Measurements from ENCODE around the gene MACROD2. TPM values are rescaled to one million over a fixed set of nuclear protein-coding genes. Genes with fewer than 3 reads are reported as not detected.

The MACROD2 gene
- total RNA-seq, 1 experiment from 2014 or later: 1.4 TPM

DNA sequence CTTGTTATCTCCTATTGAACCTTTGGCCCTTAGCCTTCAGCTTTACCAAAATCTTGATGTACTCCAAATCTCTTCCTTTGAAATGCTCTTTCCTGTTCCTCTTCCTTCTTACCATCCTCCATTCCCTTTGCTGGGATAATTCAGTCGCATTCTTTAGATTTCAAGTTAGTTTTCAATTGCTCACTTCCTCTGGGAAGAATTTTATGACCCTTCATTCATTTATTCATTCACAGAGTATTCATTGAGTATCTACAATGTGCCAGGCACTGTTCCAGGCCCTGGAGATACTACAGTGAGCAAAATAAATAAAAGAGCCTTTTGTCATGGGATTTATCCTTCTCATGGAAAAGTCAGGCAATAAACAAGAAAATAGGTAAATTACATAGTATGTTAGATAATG lies 890.3 kb downstream of the MACROD2 start:
- TF ChIP-seq, protein P1, sequence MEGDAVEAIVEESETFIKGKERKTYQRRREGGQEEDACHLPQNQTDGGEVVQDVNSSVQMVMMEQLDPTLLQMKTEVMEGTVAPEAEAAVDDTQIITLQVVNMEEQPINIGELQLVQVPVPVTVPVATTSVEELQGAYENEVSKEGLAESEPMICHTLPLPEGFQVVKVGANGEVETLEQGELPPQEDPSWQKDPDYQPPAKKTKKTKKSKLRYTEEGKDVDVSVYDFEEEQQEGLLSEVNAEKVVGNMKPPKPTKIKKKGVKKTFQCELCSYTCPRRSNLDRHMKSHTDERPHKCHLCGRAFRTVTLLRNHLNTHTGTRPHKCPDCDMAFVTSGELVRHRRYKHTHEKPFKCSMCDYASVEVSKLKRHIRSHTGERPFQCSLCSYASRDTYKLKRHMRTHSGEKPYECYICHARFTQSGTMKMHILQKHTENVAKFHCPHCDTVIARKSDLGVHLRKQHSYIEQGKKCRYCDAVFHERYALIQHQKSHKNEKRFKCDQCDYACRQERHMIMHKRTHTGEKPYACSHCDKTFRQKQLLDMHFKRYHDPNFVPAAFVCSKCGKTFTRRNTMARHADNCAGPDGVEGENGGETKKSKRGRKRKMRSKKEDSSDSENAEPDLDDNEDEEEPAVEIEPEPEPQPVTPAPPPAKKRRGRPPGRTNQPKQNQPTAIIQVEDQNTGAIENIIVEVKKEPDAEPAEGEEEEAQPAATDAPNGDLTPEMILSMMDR (conservative IDR thresholded peaks at IDR 0.05; ENCODE audit: low read depth, low read length): no peak
- no peak for TF ChIP-seq EZH2 (IDR thresholded peaks at IDR 0.05; ENCODE audit: borderline replicate concordance, low read depth, low read length, poor library complexity, severe bottlenecking)
- H3K27ac ChIP-seq (ENCODE audit: low read depth, low read length, poor library complexity, severe bottlenecking): no peak overlapping the region
- no peak for DNase-seq (ENCODE audit: low spot score)
- POLR2A ChIA-PET (ENCODE audit: low non-redundant PET): no interaction called here
- no peaks in the 10 kb centered on the region for H3K27me3 ChIP-seq (replicated peaks; ENCODE audit: insufficient read depth, low read depth, low read length, poor library complexity)
- H3K9me3 ChIP-seq (ENCODE audit: low read depth, low read length, poor library complexity, severe bottlenecking): peaks cover 4% of the 10 kb centered on the region
- H3K4me1 ChIP-seq (ENCODE audit: insufficient read depth, low read length, poor library complexity, severe bottlenecking): no peaks in the 10 kb centered on the region
- no TSS peak for BruUV-seq (replicated peaks)
- intact Hi-C loops (cut with micrococcal nuclease; ENCODE audit: unreplicated experiment): no loop called here
- H3K4me3 ChIP-seq (ENCODE audit: low read depth, low read length, poor library complexity, severe bottlenecking): no peak overlapping the region
- H3K36me3 ChIP-seq (ENCODE audit: insufficient read depth, low read length, poor library complexity, severe bottlenecking): no peaks in the 10 kb centered on the region
- CTCF ChIA-PET: no interaction called here

DNA sequence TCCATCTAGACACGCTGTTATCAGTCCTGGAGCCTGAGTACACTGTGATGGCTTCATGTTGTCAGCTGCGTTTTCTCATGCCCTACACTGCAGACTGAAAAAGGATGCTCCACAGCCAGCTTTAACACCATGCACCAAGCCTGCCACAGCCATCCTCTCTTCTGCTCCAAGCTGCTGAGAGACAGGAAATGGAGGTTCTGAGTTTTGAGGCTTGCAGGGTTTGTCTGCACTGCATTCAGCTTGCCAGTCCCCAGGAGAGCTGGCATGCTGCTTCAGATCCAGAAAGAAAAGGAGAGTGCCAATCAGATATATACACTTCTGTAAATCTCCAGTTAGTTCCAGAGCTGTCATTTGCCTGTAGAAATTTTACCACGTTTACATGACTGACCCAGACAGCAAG lies 892.8 kb downstream of the MACROD2 start:
- CTCF ChIA-PET: no interaction called here
- no peak for DNase-seq (ENCODE audit: low spot score)
- intact Hi-C loops (cut with micrococcal nuclease; ENCODE audit: unreplicated experiment): no loop called here
- no peak for TF ChIP-seq EZH2 (IDR thresholded peaks at IDR 0.05; ENCODE audit: borderline replicate concordance, low read depth, low read length, poor library complexity, severe bottlenecking)
- TF ChIP-seq, protein P1 (conservative IDR thresholded peaks at IDR 0.05; ENCODE audit: low read depth, low read length): no peak
- no TSS peak for BruUV-seq (replicated peaks)
- H3K27ac ChIP-seq (ENCODE audit: low read depth, low read length, poor library complexity, severe bottlenecking): no peak overlapping the region
- H3K4me1 ChIP-seq (ENCODE audit: insufficient read depth, low read length, poor library complexity, severe bottlenecking): no peaks in the 10 kb centered on the region
- POLR2A ChIA-PET (ENCODE audit: low non-redundant PET): no interaction called here
- H3K36me3 ChIP-seq (ENCODE audit: insufficient read depth, low read length, poor library complexity, severe bottlenecking): no peaks in the 10 kb centered on the region
- no peaks in the 10 kb centered on the region for H3K27me3 ChIP-seq (replicated peaks; ENCODE audit: insufficient read depth, low read depth, low read length, poor library complexity)
- H3K4me3 ChIP-seq (ENCODE audit: low read depth, low read length, poor library complexity, severe bottlenecking): no peak overlapping the region
- H3K9me3 ChIP-seq (ENCODE audit: low read depth, low read length, poor library complexity, severe bottlenecking): peaks cover 4% of the 10 kb centered on the region

DNA sequence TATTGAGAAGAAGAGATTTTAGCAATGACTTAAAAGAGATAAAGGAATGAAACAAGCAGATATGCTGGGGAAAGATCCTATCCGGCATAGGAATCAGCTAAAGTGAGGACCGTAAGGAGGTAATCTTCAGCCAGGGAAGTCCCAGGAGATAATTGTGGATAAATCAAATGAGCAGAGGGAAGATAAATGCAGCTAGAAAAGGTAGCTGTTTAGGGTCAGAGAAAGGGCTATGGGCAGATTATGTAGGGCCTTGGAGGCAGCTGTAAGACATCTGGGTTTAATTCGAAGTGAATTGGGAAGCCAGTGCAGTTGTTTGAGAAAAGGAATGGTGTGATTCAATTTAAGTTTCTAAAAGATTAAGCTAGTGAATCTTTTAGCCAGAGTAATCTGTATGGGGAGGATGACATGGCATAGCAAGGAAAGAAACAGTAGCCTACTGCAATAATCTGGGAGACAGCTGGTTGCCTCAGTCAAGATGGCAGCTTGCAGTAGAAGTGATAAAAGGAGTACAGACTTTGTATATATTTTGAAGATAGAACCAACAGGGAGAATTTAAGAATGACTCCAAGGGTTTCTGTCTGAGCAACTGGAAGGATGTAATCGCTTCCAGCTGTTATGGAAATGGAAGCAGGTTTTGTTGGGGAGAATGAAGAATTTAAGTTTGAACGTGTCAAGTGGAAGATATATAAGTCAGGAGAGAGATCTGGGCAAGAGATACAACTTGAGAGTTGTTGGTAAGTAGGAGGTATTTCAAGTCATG lies 894.4 kb downstream of the MACROD2 start:
- Histone ChIP-seq H3K4me1 (ENCODE audit: insufficient read depth, low read length, poor library complexity, severe bottlenecking) (no peaks in the 10 kb centered on the region), H3K27ac (ENCODE audit: low read depth, low read length, poor library complexity, severe bottlenecking) (no peak overlapping the region), H3K9me3 (ENCODE audit: low read depth, low read length, poor library complexity, severe bottlenecking) (peaks cover 4% of the 10 kb centered on the region), H3K27me3 (replicated peaks; ENCODE audit: insufficient read depth, low read depth, low read length, poor library complexity) (no peaks in the 10 kb centered on the region), H3K4me3 (ENCODE audit: low read depth, low read length, poor library complexity, severe bottlenecking) (no peak overlapping the region), H3K36me3 (ENCODE audit: insufficient read depth, low read length, poor library complexity, severe bottlenecking) (no peaks in the 10 kb centered on the region)
- TF ChIP-seq, protein P1 (conservative IDR thresholded peaks at IDR 0.05; ENCODE audit: low read depth, low read length): no peak
- TF ChIP-seq EZH2 (IDR thresholded peaks at IDR 0.05; ENCODE audit: borderline replicate concordance, low read depth, low read length, poor library complexity, severe bottlenecking): no peak
- no peak for DNase-seq (ENCODE audit: low spot score)
- no TSS peak for BruUV-seq (replicated peaks)
- POLR2A ChIA-PET (ENCODE audit: low non-redundant PET): no interaction called here
- intact Hi-C loops (cut with micrococcal nuclease; ENCODE audit: unreplicated experiment): no loop called here
- CTCF ChIA-PET: no interaction called here
